ENCODE data around the gene PDE4D.
A peak's percentile ranks its signal among the peaks of the same experiment; 100 is the strongest.

Gene PDE4D

DNA sequence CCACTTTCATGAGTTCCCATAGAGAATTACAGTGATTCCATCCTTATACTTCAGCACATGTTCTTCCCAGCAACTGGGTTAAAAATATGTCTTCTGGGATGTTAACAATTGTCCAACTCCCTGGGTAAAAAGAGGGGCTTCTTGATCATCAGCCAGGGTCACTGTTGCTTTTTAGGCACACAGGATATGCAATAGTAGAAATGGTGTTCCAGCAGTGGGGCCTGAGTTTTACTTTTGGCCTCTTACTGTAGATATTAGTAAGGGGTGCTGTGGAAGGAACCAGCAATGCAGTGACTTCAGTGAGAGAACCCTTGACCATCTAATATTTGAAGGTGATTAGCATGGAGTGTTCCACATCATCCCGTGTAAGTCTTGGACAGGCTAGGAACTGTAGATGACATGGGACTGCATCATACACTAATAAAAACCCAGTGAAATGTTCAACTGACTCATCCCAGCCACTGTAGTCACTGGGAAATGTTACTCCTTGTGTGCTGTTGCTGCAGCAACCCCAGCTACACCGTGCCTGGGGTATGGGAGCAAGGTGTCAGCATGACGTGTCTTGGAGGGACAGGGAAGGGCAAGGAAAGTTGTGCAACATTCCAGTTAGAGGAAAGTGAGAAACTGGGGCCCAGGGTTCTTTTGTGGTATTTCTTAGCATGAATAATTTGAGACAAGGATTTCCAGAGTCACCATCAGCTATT is 699.8 kb downstream of the PDE4D start:
- H3K4me3 ChIP-seq (ENCODE audit: low read depth, low read length), result no peak overlapping the region
- peak; percentile 98 for DNase-seq (ENCODE audit: low read depth)
- TF ChIP-seq, protein P1, sequence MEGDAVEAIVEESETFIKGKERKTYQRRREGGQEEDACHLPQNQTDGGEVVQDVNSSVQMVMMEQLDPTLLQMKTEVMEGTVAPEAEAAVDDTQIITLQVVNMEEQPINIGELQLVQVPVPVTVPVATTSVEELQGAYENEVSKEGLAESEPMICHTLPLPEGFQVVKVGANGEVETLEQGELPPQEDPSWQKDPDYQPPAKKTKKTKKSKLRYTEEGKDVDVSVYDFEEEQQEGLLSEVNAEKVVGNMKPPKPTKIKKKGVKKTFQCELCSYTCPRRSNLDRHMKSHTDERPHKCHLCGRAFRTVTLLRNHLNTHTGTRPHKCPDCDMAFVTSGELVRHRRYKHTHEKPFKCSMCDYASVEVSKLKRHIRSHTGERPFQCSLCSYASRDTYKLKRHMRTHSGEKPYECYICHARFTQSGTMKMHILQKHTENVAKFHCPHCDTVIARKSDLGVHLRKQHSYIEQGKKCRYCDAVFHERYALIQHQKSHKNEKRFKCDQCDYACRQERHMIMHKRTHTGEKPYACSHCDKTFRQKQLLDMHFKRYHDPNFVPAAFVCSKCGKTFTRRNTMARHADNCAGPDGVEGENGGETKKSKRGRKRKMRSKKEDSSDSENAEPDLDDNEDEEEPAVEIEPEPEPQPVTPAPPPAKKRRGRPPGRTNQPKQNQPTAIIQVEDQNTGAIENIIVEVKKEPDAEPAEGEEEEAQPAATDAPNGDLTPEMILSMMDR (conservative IDR thresholded peaks at IDR 0.05; ENCODE audit: low read depth, low read length), result no peak

DNA sequence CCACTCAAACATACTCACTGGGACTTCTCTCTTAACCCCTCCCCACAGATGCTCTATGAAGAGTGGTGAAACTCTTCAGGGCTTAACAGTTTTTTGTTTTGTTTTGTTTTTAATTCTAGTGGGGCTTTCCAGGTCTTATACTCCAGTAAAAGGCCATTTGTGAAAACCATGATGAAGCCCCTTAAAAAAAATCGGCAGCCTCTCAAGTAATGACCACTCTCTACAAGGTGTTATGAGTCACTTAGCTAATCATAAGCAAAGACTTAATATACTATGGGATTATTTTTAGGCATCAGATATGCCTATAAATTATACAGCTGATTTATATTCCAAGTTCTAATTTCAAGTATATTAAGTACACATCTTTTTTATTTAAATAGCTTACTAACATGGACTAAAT is 702.8 kb downstream of the PDE4D start:
- DNase-seq (ENCODE audit: low read depth), result no peak
- TF ChIP-seq, protein P1 (conservative IDR thresholded peaks at IDR 0.05; ENCODE audit: low read depth, low read length), result no peak
- H3K4me3 ChIP-seq (ENCODE audit: low read depth, low read length), result no peak overlapping the region

DNA sequence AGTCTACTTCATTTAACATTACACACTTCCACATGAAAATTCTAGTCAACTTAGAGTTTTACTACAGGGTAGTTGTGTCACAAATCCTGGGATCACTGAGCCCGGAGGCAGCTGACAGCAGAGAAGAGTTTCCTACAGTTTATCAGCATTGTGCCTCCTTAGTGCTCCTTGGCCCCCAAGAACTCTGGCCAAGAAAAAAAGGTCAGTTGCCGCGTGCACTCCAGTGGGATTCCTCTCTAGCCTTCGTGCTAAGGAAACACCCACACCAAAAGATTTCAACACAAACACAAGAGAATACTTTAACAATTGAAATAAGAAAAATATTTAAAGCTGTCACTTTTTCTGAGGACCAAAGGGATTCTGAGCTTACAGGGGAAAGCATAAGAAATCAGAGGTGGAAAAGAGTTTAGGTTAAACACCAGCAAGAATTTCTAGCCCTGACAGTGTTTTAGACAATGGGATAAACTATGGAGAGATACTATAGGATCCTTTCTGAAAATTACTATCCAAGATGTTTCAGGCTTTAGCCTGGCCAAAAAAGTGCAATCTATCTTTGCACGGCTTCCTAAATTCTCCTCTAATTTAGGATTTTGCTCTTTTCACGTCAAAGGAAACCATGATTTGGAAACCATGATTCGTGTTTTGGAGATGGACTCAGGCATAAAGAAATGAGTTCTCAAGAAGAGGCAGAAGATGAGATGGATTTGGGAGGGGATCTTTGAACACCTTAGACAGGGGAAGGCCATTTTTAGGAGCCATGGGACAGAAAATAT is 703.9 kb downstream of the PDE4D start:
- TF ChIP-seq, protein P1 (conservative IDR thresholded peaks at IDR 0.05; ENCODE audit: low read depth, low read length), result no peak
- no peak overlapping the region for H3K4me3 ChIP-seq (ENCODE audit: low read depth, low read length)
- DNase-seq (ENCODE audit: low read depth), result peak; percentile 58

DNA sequence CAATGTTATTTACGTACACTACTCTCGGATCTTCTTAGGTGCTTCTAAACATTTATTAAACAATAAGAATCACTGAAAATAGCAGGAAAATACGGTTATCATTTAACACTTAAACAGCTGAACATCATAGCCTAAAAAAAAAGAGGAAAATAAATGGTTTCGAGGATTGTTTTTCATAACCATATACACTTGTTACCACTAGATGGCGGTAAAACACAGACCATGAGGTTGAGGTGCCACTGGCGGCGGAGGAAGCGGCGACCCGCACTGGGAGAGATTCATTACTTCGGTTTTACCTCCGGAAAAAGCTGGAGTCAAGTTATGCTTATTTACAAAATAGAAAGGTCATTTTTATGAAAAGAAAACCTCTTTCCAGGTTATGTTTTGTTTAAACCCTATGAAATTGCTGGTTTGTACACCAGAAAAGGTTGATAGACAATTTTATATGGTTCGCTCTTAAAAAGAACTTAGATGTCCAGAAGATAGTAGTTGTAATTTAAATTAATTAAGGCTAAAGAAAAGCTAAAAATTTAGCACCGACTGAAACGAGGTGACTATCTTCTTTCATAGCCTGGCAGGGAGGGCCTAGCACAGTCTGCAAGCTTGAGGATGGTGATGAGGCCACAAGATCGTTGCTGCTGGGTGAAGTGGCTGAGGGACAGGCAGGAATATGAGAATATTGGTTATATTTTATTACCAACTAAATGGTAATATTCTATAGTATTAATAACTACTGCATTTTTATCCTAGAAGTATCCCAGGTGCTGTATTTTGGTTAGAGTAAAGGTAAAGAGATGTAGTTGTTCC is 704.9 kb downstream of the PDE4D start:
- peak; percentile 89 for DNase-seq (ENCODE audit: low read depth)
- peak overlapping the region; percentile 35 for H3K4me3 ChIP-seq (ENCODE audit: low read depth, low read length)
- TF ChIP-seq, protein P1 (conservative IDR thresholded peaks at IDR 0.05; ENCODE audit: low read depth, low read length), result peak; percentile 76

DNA sequence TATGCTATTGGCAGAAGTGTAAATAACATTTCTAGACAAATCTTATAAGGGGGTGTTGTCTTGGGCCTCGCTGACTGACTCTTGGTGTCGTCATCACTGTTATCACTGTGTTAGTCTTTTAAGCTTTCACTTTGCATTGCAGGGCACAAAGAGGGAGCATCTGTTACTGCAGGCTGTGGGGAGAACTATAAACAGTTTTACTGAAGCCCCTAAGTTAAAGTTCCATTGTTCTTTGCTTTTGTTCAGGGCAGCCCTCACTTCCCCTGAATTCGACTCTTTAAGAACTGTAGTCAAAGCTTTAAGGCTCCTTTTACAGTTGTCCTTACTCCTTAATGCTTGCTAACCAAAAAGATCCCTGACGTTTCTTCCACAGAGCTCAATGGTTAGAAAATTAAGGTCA is 705.7 kb downstream of the PDE4D start:
- DNase-seq (ENCODE audit: low read depth), result peak; percentile 84
- TF ChIP-seq, protein P1 (conservative IDR thresholded peaks at IDR 0.05; ENCODE audit: low read depth, low read length), result peak; percentile 7
- peak overlapping the region; percentile 35 for H3K4me3 ChIP-seq (ENCODE audit: low read depth, low read length)

DNA sequence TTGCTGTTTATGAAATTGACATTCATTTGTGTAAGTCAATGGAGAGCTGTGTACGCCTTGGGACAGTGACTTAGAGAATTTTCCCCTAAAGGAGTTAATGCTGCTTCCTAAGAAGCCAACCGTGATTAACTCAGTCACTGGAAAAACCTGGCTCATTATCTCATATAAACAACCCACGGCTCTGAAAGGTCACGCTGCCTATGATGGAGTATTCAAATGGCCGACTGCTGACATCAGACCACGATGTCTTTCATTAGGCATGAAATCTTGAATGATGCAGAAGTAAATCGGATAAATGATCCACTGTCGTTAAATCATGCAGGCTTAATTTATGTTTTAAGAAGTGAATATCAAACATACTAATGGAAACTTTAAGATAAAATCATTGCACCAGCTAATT is 706.9 kb downstream of the PDE4D start:
- TF ChIP-seq, protein P1 (conservative IDR thresholded peaks at IDR 0.05; ENCODE audit: low read depth, low read length), result no peak
- no peak for DNase-seq (ENCODE audit: low read depth)
- H3K4me3 ChIP-seq (ENCODE audit: low read depth, low read length), result no peak overlapping the region
